ENCODE data around the gene CTSE.

Gene CTSE

GRCh38 chr1:206055639-206056323 is 32.1 kb upstream of the CTSE start:
- TF ChIP-seq MAX (IDR thresholded peaks at IDR 0.05): 0 out of 2 replicates have a peak, but pooled peaks have one; percentile 15

- TF ChIP-seq NFIC (IDR thresholded peaks at IDR 0.05): peak; percentile 5; the same call in 1 of the 2 replicates
- TF ChIP-seq TAF1 (IDR thresholded peaks at IDR 0.05; ENCODE audit: low read depth): 0 out of 2 replicates have a peak, but pooled peaks have one; percentile 27
- peak; percentile 24; the same call in 1 of the 2 replicates for TF ChIP-seq EP300 (IDR thresholded peaks at IDR 0.05; ENCODE audit: borderline replicate concordance)
Measured at GRCh38 chr1:206055069-206055625, 31.5 kb upstream of the CTSE start.

- TF ChIP-seq TAF1 (IDR thresholded peaks at IDR 0.05; ENCODE audit: low read depth): peak; percentile 71
- peak; percentile 98 for TF ChIP-seq FOXM1 (IDR thresholded peaks at IDR 0.05; ENCODE audit: borderline replicate concordance, low read depth)
- peak; percentile 84 for TF ChIP-seq MAX (IDR thresholded peaks at IDR 0.05)
- TF ChIP-seq RAD21 (IDR thresholded peaks at IDR 0.05; ENCODE audit: low read depth): peak; percentile 4; the same call in 1 of the 2 replicates
- peak; percentile 75 for TF ChIP-seq YY1 (IDR thresholded peaks at IDR 0.05; ENCODE audit: low read depth)
- peak; percentile 98 for TF ChIP-seq EP300 (IDR thresholded peaks at IDR 0.05; ENCODE audit: borderline replicate concordance)
- TF ChIP-seq NFIC (IDR thresholded peaks at IDR 0.05): peak; percentile 93
- peak; percentile 99 for TF ChIP-seq TCF12 (IDR thresholded peaks at IDR 0.05; ENCODE audit: low read depth)
- 0 out of 2 replicates have a peak, but pooled peaks have one; percentile 54 for TF ChIP-seq CREB1 (IDR thresholded peaks at IDR 0.05; ENCODE audit: low read depth)
- TF ChIP-seq TEAD4 (IDR thresholded peaks at IDR 0.05): peak; percentile 98
Measured at GRCh38 chr1:206052919-206053610, 29.4 kb upstream of the CTSE start, which contains the start of gene RHEX. RHEX (plus strand) TSS chr1:206053173; CDS start chr1:206097829, 44,656 bp downstream.

DNA sequence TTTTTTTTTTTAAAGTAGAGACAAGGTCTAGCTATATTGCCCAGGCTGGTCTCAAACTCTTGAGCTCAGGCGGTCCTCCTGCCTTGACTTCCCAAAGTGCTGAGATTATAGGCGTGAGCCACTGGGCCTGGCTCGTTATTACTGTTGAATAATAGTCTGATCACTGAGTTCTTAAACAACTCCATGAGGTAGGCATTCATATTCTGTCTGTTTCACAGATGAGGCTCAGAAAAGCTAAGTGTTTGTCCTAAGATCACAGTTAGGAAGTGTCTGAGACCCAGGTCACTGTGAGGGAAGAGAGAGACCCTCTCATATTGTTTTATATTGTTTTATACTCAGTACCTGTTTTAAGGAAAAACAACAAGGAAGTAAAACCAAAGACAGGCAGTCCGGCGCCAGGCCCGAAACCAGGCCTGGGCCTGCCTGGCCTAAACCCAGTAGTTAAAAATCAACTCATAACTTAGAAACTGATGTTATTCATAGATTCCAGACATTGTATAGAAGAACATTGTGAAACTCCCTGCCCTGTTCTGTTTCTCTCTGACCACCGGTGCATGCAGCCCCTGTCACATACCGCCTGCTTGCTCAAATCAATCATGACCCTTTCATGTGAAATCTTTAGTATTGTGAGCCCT is 28.7 kb upstream of the CTSE start:
- peak; percentile 27; the same call in 1 of the 2 replicates for TF ChIP-seq EP300 (IDR thresholded peaks at IDR 0.05; ENCODE audit: borderline replicate concordance)

GRCh38 chr1:206050655-206051235 is 27.1 kb upstream of the CTSE start:
- TF ChIP-seq TEAD4 (IDR thresholded peaks at IDR 0.05): peak; percentile 81
- TF ChIP-seq CREB1 (IDR thresholded peaks at IDR 0.05; ENCODE audit: low read depth): no peak
- TF ChIP-seq TCF12 (IDR thresholded peaks at IDR 0.05; ENCODE audit: low read depth): peak; percentile 97
- peak; percentile 91 for TF ChIP-seq CEBPB (IDR thresholded peaks at IDR 0.05)
- TF ChIP-seq EGR1 (IDR thresholded peaks at IDR 0.05): no peak
- TF ChIP-seq YY1 (IDR thresholded peaks at IDR 0.05; ENCODE audit: low read depth): no peak
- no peak; the same call in 1 of the 2 replicates for TF ChIP-seq RAD21 (IDR thresholded peaks at IDR 0.05; ENCODE audit: low read depth)
- peak; percentile 68 for TF ChIP-seq MAX (IDR thresholded peaks at IDR 0.05)
- peak; percentile 96 for TF ChIP-seq FOXM1 (IDR thresholded peaks at IDR 0.05; ENCODE audit: borderline replicate concordance, low read depth)
- TF ChIP-seq USF1 (IDR thresholded peaks at IDR 0.05): no peak; the same call in 1 of the 2 replicates
- peak; percentile 86 for TF ChIP-seq NFIC (IDR thresholded peaks at IDR 0.05)
- no peak for TF ChIP-seq TAF1 (IDR thresholded peaks at IDR 0.05; ENCODE audit: low read depth)
- TF ChIP-seq, protein P1, sequence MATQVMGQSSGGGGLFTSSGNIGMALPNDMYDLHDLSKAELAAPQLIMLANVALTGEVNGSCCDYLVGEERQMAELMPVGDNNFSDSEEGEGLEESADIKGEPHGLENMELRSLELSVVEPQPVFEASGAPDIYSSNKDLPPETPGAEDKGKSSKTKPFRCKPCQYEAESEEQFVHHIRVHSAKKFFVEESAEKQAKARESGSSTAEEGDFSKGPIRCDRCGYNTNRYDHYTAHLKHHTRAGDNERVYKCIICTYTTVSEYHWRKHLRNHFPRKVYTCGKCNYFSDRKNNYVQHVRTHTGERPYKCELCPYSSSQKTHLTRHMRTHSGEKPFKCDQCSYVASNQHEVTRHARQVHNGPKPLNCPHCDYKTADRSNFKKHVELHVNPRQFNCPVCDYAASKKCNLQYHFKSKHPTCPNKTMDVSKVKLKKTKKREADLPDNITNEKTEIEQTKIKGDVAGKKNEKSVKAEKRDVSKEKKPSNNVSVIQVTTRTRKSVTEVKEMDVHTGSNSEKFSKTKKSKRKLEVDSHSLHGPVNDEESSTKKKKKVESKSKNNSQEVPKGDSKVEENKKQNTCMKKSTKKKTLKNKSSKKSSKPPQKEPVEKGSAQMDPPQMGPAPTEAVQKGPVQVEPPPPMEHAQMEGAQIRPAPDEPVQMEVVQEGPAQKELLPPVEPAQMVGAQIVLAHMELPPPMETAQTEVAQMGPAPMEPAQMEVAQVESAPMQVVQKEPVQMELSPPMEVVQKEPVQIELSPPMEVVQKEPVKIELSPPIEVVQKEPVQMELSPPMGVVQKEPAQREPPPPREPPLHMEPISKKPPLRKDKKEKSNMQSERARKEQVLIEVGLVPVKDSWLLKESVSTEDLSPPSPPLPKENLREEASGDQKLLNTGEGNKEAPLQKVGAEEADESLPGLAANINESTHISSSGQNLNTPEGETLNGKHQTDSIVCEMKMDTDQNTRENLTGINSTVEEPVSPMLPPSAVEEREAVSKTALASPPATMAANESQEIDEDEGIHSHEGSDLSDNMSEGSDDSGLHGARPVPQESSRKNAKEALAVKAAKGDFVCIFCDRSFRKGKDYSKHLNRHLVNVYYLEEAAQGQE (IDR thresholded peaks at IDR 0.05; ENCODE audit: low read depth): no peak
- no peak for TF ChIP-seq ZBTB7A (IDR thresholded peaks at IDR 0.05; ENCODE audit: low read depth)
- peak; percentile 98 for TF ChIP-seq EP300 (IDR thresholded peaks at IDR 0.05; ENCODE audit: borderline replicate concordance)

DNA sequence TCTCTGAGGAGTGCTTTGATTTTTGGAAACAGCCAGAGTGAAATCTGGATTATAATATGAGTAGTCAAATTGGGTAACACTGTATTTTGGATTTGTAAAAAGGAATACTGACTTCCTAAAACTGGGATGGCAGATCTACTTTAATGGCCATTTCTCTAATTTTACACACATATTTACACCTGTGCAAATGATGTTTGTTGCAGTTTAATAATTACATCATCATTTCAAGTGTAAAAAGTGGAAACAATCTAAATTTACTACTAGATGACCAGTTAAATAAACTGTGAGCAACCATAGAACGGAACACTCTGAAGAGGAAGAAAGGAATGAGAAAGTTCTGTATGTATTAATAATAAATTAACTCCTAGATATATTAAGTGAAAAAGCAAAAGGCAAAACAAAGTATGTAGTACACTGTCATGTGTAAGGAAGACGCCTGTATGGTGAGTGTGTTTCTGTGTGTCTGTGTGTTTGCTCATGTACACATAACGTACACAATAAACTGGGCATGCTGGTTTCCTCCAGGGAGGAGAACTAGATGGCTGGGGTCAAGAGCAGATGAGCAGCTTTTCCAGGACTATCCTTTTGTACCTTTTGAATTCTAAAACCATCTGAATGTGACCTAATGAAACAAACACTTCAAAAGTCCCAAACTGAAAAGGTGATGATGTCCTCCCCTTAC is 26.4 kb upstream of the CTSE start:
- TF ChIP-seq ZBTB7A (IDR thresholded peaks at IDR 0.05; ENCODE audit: low read depth): no peak

DNA sequence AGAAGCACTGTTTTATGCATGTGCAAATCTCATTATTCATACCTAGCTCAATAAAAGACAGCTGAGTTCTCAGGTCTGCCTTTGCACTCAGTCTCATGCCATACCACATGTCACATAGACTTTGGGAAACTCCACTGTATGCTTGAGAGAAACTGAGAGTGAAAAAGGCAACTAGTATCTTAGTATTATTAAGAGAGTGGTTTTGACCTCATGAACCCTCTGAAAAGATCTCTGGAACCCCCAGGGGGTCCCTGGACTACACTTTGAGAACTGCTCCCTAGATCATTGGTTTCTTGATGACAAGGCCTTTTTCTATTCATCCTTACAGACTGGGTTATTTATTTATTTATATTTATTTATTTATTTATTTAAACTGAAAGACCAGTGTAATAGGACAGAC is 25.6 kb upstream of the CTSE start:
- TF ChIP-seq ZBTB7A (IDR thresholded peaks at IDR 0.05; ENCODE audit: low read depth) (no peak), RAD21 (IDR thresholded peaks at IDR 0.05; ENCODE audit: low read depth) (no peak), TAF1 (IDR thresholded peaks at IDR 0.05; ENCODE audit: low read depth) (no peak), YY1 (IDR thresholded peaks at IDR 0.05; ENCODE audit: low read depth) (no peak), TEAD4 (IDR thresholded peaks at IDR 0.05) (no peak), EGR1 (IDR thresholded peaks at IDR 0.05) (no peak), FOXM1 (IDR thresholded peaks at IDR 0.05; ENCODE audit: borderline replicate concordance, low read depth) (no peak), MAX (IDR thresholded peaks at IDR 0.05) (no peak), CEBPB (IDR thresholded peaks at IDR 0.05) (no peak), NFIC (IDR thresholded peaks at IDR 0.05) (no peak), TCF12 (IDR thresholded peaks at IDR 0.05; ENCODE audit: low read depth) (no peak)
- TF ChIP-seq, protein P1 (IDR thresholded peaks at IDR 0.05; ENCODE audit: low read depth): no peak

All from Ishikawa (cell line).